ENCODE results near the gene OR1N2.

DNA sequence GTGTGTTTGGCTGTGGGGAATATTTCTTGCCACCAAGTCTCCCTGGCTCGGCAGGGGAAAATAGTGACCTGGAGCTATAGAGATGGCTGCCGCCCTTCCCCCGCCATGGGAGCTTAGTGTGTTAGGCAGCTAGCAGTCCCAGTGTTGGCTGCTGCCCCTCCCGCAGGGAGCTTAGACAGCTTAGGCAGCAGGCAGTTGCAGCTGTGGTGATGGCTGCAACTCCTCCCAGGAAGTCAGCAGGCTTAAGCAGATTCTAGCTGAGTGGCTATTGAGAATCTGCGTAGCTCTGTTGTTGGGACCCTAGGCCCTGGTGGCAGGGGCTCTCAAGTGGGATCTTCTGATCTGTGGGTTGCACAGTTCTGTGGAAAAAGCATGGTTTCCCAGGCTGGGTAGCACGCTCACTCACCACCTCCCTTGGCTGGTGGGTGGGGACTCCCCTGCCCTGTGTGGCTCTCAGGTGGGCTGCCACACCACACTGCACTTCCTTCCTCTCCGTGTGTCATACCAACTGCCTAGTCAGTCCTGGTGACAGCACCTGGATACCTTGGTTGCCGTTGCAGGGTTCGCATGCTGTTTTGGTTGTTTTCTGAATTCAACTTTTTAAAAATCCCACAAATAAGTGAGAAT, 9.3 kb downstream of the OR1N2 start:
- TF ChIP-seq POLR2A (IDR thresholded peaks at IDR 0.05; ENCODE audit: low read depth, low read length) (no peak), POLR2AphosphoS5 (IDR thresholded peaks at IDR 0.05; ENCODE audit: low read depth, low read length) (no peak), TAF1 (IDR thresholded peaks at IDR 0.05; ENCODE audit: borderline replicate concordance, low read depth, low read length) (no peak)

Data from GM12892 (cell line).